ENCODE measurements around the gene ESR1.
"Not testable (repeated sequence)": the region's sequence is repeated elsewhere in the genome, so short reads cannot be mapped to it uniquely, and the experiment has no call there.

ESR1 gene

DNA sequence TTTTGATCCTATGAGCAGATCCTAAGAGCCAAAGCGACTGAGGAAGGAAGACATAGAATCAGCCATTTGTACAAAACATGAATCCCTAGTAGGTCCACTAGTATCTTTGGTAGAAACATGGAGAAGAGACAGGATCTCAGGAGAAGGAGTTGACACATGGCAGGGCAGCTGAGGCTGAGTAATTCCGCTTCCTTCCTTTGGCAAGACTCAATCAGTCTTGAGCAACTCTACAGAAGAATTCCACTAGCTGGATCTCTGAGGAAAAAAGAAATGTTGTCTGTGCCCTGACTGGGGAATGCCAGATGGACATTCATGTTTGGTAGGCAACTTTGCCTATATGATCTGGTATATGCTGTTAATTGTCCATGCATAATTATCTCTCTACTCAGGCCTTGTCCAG lies 35.3 kb downstream of the ESR1 start:
- H3K27ac Mint-ChIP-seq, result no peak overlapping the region
- no peak for ATAC-seq (ENCODE audit: low read depth)
- no peaks in the 10 kb centered on the region for H3K9me3 Mint-ChIP-seq
- no peaks in the 10 kb centered on the region for H3K27me3 Mint-ChIP-seq
- no peak for DNase-seq (ENCODE audit: low spot score in 2 of 2)
- H3K4me1 Mint-ChIP-seq, result no peaks in the 10 kb centered on the region
- no peak overlapping the region for H3K4me3 Mint-ChIP-seq
- peaks cover 3% of the 10 kb centered on the region for H3K36me3 Mint-ChIP-seq

GRCh38 chr6:151847064-151847463 lies 39.6 kb downstream of the ESR1 start:
- ATAC-seq (ENCODE audit: low read depth) (no peak), DNase-seq (ENCODE audit: low spot score in 2 of 2) (no peak)
- Mint-ChIP-seq H3K27ac (no peak overlapping the region), H3K9me3 (no peaks in the 10 kb centered on the region), H3K4me3 (no peak overlapping the region), H3K36me3 (peaks cover 3% of the 10 kb centered on the region), H3K4me1 (no peaks in the 10 kb centered on the region), H3K27me3 (no peaks in the 10 kb centered on the region)

GRCh38 chr6:151850479-151851003 lies 43.1 kb downstream of the ESR1 start:
- H3K4me3 Mint-ChIP-seq, result no peak overlapping the region
- H3K9me3 Mint-ChIP-seq, result no peaks in the 10 kb centered on the region
- no peaks in the 10 kb centered on the region for H3K4me1 Mint-ChIP-seq
- no peak overlapping the region for H3K27ac Mint-ChIP-seq
- H3K36me3 Mint-ChIP-seq, result no peaks in the 10 kb centered on the region
- DNase-seq (ENCODE audit: low spot score in 2 of 2), result no peak
- no peak for ATAC-seq (ENCODE audit: low read depth)
- no peaks in the 10 kb centered on the region for H3K27me3 Mint-ChIP-seq

DNA sequence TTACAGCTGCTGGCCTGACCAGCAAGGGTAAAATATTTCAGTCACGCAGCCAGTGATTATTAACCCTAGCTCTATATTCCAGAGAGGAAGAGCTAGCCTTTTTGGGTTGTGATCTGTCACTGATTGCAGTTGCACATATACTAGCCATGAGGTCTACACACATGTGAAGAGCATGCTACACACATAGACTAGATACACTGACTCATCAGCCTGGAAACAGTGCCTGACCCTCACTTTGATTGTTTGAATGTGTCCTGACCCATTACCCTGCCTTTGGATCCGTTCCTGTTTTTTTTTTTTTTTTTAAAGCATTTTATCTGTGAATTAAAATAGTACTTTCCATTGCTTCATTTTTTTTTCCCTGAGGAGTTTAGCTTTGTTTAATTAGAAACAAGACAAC lies 50.8 kb downstream of the ESR1 start:
- no peaks in the 10 kb centered on the region for H3K36me3 Mint-ChIP-seq

GRCh38 chr6:151862461-151862860 lies 55.0 kb downstream of the ESR1 start:
- H3K27ac Mint-ChIP-seq, result no peak overlapping the region
- H3K4me1 Mint-ChIP-seq, result peaks cover 4% of the 10 kb centered on the region
- no peak overlapping the region for H3K4me3 Mint-ChIP-seq
- no peaks in the 10 kb centered on the region for H3K27me3 Mint-ChIP-seq
- no peaks in the 10 kb centered on the region for H3K36me3 Mint-ChIP-seq
- ATAC-seq (ENCODE audit: low read depth) (no peak), DNase-seq (ENCODE audit: low spot score in 2 of 2) (no peak)
- H3K9me3 Mint-ChIP-seq, result no peaks in the 10 kb centered on the region

More for the DNA sequence above, 50.8 kb downstream of the ESR1 start:
- H3K4me3 Mint-ChIP-seq, result no peak overlapping the region
- no peaks in the 10 kb centered on the region for H3K4me1 Mint-ChIP-seq
- H3K27me3 Mint-ChIP-seq, result no peaks in the 10 kb centered on the region
- H3K9me3 Mint-ChIP-seq, result no peaks in the 10 kb centered on the region
- ATAC-seq (ENCODE audit: low read depth) (no peak), DNase-seq (ENCODE audit: low spot score in 2 of 2) (no peak)
- no peak overlapping the region for H3K27ac Mint-ChIP-seq

DNA sequence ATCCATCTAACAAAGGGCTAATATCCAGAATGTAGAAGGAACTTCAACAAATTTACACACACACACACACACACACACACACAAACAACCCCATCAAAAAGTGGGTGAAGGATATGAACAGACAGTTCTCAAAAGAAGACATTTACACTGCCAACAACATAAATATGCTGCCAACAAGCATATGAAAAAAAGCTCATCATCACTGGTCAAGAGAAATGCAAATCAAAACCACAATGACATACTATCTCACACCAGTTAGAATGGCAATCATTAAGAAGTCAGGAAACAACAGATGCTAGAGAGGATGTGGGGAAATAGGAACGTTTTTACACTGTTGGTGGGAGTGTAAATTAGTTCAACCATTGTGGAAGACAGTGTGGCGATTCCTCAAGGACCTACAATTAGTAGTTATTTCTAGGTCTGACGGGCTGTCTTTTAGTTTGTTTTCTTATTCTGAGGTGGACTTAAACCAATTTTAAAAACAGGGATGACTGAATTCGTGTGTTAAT lies 59.9 kb downstream of the ESR1 start:
- not testable (repeated sequence) for H3K4me1 Mint-ChIP-seq; H3K36me3 Mint-ChIP-seq; H3K27ac Mint-ChIP-seq; DNase-seq (ENCODE audit: low spot score in 2 of 2); H3K9me3 Mint-ChIP-seq; H3K4me3 Mint-ChIP-seq; H3K27me3 Mint-ChIP-seq; ATAC-seq (ENCODE audit: low read depth)

DNA sequence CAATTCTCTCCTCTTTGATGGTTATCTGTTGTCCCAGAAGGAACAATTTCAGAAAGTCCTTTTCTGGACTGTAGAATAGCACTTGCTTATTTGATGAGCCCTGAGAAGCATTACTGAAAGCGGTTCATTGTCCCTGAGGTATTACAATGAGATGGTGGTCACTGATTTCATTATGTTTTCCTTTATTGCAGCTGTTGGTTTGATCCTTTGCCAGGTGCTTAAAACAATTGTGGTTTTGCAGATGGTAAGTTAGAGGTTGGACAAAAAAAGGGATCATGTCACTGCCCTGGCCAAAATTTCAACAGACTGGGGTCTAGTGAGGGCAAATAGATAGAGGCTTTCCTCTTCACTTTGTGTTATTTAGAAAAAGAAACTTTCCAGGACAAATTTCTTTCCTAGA lies 61.9 kb downstream of the ESR1 start:
- H3K4me3 Mint-ChIP-seq, result no peak overlapping the region
- ATAC-seq (ENCODE audit: low read depth) (no peak), DNase-seq (ENCODE audit: low spot score in 2 of 2) (no peak)
- no peaks in the 10 kb centered on the region for H3K27me3 Mint-ChIP-seq
- H3K27ac Mint-ChIP-seq, result no peak overlapping the region
- peaks cover 5% of the 10 kb centered on the region for H3K4me1 Mint-ChIP-seq
- H3K36me3 Mint-ChIP-seq, result peaks cover 4% of the 10 kb centered on the region
- H3K9me3 Mint-ChIP-seq, result peaks cover 6% of the 10 kb centered on the region

- no peak for DNase-seq (ENCODE audit: low spot score in 2 of 2)
- Mint-ChIP-seq H3K4me1 (peaks cover 5% of the 10 kb centered on the region), H3K9me3 (peaks cover 6% of the 10 kb centered on the region), H3K27ac (no peak overlapping the region), H3K27me3 (no peaks in the 10 kb centered on the region), H3K4me3 (no peak overlapping the region), H3K36me3 (peaks cover 4% of the 10 kb centered on the region)
- ATAC-seq (ENCODE audit: low read depth), result no peak
These were observed 62.3 kb downstream of the ESR1 start for GRCh38 chr6:151869787-151870186.

GRCh38 chr6:151870375-151870774 lies 62.9 kb downstream of the ESR1 start:
- H3K9me3 Mint-ChIP-seq, result peaks cover 6% of the 10 kb centered on the region
- H3K27ac Mint-ChIP-seq, result no peak overlapping the region
- ATAC-seq (ENCODE audit: low read depth) (no peak), DNase-seq (ENCODE audit: low spot score in 2 of 2) (no peak)
- no peaks in the 10 kb centered on the region for H3K27me3 Mint-ChIP-seq
- H3K4me1 Mint-ChIP-seq, result peaks cover 5% of the 10 kb centered on the region
- peaks cover 4% of the 10 kb centered on the region for H3K36me3 Mint-ChIP-seq
- H3K4me3 Mint-ChIP-seq, result no peak overlapping the region

DNA sequence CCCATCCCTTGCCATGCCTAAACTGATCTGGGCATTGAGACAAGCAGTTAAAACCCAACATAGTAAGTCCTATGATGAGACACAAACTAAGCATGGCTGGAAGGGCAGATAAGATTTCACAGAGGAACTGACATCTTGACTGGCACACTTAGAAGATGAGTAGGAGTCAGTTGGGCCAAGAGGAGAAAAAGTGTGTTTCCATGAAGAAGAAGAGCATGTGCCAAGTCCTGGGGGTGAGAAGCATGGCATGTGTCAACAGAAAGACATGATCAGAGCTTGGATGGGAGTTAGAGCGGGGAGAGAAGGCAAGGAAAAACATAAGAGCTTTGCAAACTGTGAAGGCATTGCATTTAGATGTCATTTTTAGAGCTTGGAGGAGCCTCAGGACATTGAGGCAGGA lies 68.0 kb downstream of the ESR1 start:
- H3K27me3 Mint-ChIP-seq, result no peaks in the 10 kb centered on the region
- H3K36me3 Mint-ChIP-seq, result peaks cover 6% of the 10 kb centered on the region
- ATAC-seq (ENCODE audit: low read depth) (no peak), DNase-seq (ENCODE audit: low spot score in 2 of 2) (no peak)
- no peak overlapping the region for H3K27ac Mint-ChIP-seq
- peaks cover 4% of the 10 kb centered on the region for H3K4me1 Mint-ChIP-seq
- H3K9me3 Mint-ChIP-seq, result peaks cover 2% of the 10 kb centered on the region
- no peak overlapping the region for H3K4me3 Mint-ChIP-seq

DNA sequence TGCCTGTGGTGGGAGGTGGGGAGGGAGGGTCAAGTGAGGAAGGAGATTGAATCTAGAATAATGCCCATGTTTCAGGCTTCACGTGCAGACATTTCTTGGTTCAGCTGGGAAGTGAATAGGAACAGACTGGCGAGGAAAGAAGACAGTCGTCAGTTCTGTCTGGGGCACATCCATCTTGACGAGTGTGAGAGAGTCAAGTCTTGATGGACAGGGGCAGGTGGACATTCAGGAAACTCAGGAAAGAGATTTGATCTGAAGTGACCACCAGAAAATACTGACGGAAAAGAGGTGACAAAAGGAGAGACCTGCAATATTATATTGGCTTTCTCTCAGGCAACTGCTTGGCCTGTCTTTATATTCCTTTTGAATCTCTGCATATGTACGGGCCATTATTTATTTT lies 68.6 kb downstream of the ESR1 start:
- no peak overlapping the region for H3K4me3 Mint-ChIP-seq
- ATAC-seq (ENCODE audit: low read depth), result no peak
- peaks cover 2% of the 10 kb centered on the region for H3K9me3 Mint-ChIP-seq
- H3K4me1 Mint-ChIP-seq, result peaks cover 4% of the 10 kb centered on the region
- peaks cover 6% of the 10 kb centered on the region for H3K36me3 Mint-ChIP-seq
- H3K27me3 Mint-ChIP-seq, result no peaks in the 10 kb centered on the region
- DNase-seq (ENCODE audit: low spot score in 2 of 2), result no peak
- H3K27ac Mint-ChIP-seq, result no peak overlapping the region

- Mint-ChIP-seq H3K9me3 (no peaks in the 10 kb centered on the region), H3K4me1 (peaks cover 4% of the 10 kb centered on the region), H3K27ac (no peak overlapping the region), H3K36me3 (peaks cover 4% of the 10 kb centered on the region), H3K27me3 (no peaks in the 10 kb centered on the region), H3K4me3 (no peak overlapping the region)
- ATAC-seq (ENCODE audit: low read depth) (no peak), DNase-seq (ENCODE audit: low spot score in 2 of 2) (no peak)
These were observed 70.0 kb downstream of the ESR1 start for GRCh38 chr6:151877458-151877857.

- Mint-ChIP-seq H3K4me1 (no peaks in the 10 kb centered on the region), H3K27me3 (no peaks in the 10 kb centered on the region), H3K36me3 (peaks cover 4% of the 10 kb centered on the region), H3K9me3 (no peaks in the 10 kb centered on the region), H3K4me3 (no peak overlapping the region), H3K27ac (no peak overlapping the region)
- no peak for DNase-seq (ENCODE audit: low spot score in 2 of 2)
- no peak for ATAC-seq (ENCODE audit: low read depth)
These were observed 73.7 kb downstream of the ESR1 start for GRCh38 chr6:151881231-151881630.

DNA sequence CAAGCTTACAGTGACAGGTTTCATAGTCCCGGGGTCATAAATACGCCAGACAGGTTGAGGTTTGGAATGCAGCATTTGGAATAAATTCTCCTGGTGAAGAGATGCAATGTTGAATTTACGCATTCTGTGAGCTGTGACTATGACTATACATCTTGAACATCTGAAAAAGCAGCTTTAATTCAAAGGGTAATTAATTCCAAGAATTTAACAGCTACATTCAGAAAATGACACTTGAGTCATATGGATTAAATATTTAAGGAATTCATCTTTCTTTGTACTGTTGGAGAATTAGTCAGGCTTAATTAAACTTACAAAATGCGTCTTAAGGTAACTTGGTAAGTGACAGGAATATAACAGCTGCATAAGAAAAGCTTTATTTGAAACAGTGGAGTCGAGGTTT lies 74.7 kb downstream of the ESR1 start:
- no peak for ATAC-seq (ENCODE audit: low read depth)
- Mint-ChIP-seq H3K36me3 (peaks cover 4% of the 10 kb centered on the region), H3K27me3 (no peaks in the 10 kb centered on the region), H3K27ac (no peak overlapping the region), H3K4me3 (no peak overlapping the region), H3K9me3 (no peaks in the 10 kb centered on the region), H3K4me1 (no peaks in the 10 kb centered on the region)
- DNase-seq (ENCODE audit: low spot score in 2 of 2), result no peak

DNA sequence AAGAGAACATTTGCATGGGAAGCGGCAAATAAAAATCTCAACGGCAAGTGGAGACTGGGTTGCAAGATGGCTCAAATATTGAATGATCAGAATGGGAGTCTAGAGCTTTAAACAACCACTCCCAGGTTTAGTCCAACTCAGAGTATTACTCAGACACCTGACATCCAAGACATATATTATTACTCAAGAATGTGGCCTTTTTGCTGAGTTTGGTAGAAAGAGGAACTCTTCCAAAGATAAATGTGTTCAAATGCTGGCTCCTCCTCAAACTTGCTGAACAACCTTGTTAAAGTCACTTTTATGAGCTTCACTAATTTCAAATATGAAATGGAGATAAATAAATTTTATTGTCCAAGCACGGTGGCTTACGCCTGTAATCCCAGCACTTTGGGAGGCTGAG lies 77.8 kb downstream of the ESR1 start:
- DNase-seq (ENCODE audit: low spot score in 2 of 2), result no peak

More for the DNA sequence above, 77.8 kb downstream of the ESR1 start:
- H3K36me3 Mint-ChIP-seq, result peaks cover 7% of the 10 kb centered on the region
- no peaks in the 10 kb centered on the region for H3K27me3 Mint-ChIP-seq
- no peaks in the 10 kb centered on the region for H3K4me1 Mint-ChIP-seq
- no peak for ATAC-seq (ENCODE audit: low read depth)
- no peak overlapping the region for H3K4me3 Mint-ChIP-seq
- H3K9me3 Mint-ChIP-seq, result peaks cover 6% of the 10 kb centered on the region
- H3K27ac Mint-ChIP-seq, result no peak overlapping the region

All from memory B cell (primary cell).